ENCODE data around the gene DGKE. TPM values are rescaled to one million over a fixed set of nuclear protein-coding genes. Genes with fewer than 3 reads are reported as not detected.

The DGKE gene
- total RNA-seq, 1 donor from 2014 or later: 2.2 TPM

GRCh38 chr17:56884483-56885311, 50.7 kb downstream of the DGKE start:
- intact Hi-C loops (cut with DNase I): no loop called here
- no peak for DNase-seq (ENCODE audit: low spot score)

DNA sequence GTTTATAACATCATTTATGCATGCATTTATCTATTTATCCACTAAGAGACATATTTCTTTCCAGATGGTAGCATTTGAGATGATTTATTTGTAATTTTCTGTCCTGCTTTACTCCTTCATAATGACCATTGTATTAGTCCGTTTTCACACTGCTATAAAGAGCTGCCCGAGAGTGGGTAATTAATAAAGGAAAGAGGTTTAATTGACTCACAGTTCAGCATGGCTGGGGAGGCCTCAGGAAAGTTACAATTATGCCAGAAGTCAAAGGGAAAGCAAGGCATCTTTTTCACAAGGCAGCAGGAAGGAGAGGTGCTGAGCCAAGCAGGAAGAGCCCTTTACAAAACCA, 51.3 kb downstream of the DGKE start:
- intact Hi-C loops (cut with DNase I): no loop called here
- no peak for DNase-seq (ENCODE audit: low spot score)

GRCh38 chr17:56886288-56886731, 52.4 kb downstream of the DGKE start:
- intact Hi-C loops (cut with DNase I): no loop called here
- no peak for DNase-seq (ENCODE audit: low spot score)

- intact Hi-C loops (cut with DNase I): no loop called here
- DNase-seq (ENCODE audit: low spot score): no peak
These were observed 53.2 kb downstream of the DGKE start for GRCh38 chr17:56887105-56887504.

- no peak for DNase-seq (ENCODE audit: low spot score)
- intact Hi-C loops (cut with DNase I): no loop called here
These were observed 53.9 kb downstream of the DGKE start for GRCh38 chr17:56887552-56888467.

GRCh38 chr17:56890390-56890789, 56.4 kb downstream of the DGKE start:
- intact Hi-C loops (cut with DNase I): no loop called here
- no peak for DNase-seq (ENCODE audit: low spot score)

DNA sequence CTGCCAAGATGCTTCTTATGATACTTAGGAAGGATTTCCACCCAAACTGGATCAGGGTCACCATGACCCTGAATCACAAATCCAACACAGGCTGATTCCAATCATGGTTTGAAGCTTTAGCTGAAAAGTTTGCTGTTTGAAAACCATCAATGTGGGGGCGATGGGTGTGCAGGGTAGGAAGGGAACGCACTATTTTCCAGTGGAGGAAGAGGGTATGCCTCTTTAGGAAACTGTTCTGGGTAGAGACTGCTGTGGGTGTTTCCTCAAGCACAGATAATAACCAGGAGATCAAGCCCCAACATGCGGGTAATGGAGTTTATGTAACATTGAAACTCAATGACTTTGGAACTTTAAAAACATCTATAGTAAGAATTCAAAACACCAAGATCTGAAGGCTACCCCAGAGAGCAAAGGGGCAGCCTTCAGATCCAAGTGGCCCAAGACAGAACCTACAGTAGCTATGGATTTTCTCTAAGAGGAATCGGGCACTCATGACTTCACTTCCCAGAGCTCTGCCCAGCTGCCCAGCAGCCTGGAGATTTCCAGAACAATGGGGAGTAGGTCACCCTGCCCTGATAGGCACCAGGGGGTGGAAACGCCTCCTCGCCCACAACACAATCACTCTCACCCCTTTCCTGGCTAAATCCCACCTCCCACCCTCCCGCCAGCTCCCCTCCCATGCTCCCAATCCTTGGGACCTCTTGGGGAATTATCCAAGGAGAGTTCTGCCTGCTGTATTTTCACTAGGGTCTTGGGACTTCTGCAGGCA, 57.1 kb downstream of the DGKE start:
- intact Hi-C loops (cut with DNase I): no loop called here

DNA sequence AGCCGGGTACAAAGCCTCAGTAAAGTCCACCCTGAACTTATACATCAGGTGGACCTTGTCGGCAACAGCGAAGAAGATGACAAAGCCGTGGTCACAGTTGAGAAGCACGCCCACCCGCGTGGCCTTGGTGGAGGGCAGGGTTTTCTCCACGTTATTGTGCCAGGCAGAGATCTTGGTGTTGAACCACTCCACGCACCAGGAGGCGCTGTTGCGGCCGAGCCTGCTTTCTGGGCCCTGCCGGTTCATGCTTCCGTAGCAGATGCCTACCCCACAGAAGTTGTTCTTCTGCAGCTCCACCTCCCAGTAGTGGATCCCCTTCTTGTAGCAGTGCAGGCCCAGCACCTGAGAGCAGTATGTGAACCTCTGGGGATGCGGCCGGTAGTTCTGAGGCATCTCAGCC, 57.8 kb downstream of the DGKE start:
- intact Hi-C loops (cut with DNase I): no loop called here
- DNase-seq (ENCODE audit: low spot score): no peak

More for the DNA sequence above, 57.1 kb downstream of the DGKE start:
- DNase-seq (ENCODE audit: low spot score): no peak

GRCh38 chr17:56892333-56892732, 58.4 kb downstream of the DGKE start:
- intact Hi-C loops (cut with DNase I): no loop called here
- no peak for DNase-seq (ENCODE audit: low spot score)

GRCh38 chr17:56893503-56893902, 59.6 kb downstream of the DGKE start:
- DNase-seq (ENCODE audit: low spot score): no peak
- intact Hi-C loops (cut with DNase I): no loop called here

GRCh38 chr17:56894859-56895455, 61.0 kb downstream of the DGKE start:
- DNase-seq (ENCODE audit: low spot score): no peak
- intact Hi-C loops (cut with DNase I): no loop called here

GRCh38 chr17:56896217-56896967, 62.4 kb downstream of the DGKE start:
- no peak for DNase-seq (ENCODE audit: low spot score)
- intact Hi-C loops (cut with DNase I): no loop called here

DNA sequence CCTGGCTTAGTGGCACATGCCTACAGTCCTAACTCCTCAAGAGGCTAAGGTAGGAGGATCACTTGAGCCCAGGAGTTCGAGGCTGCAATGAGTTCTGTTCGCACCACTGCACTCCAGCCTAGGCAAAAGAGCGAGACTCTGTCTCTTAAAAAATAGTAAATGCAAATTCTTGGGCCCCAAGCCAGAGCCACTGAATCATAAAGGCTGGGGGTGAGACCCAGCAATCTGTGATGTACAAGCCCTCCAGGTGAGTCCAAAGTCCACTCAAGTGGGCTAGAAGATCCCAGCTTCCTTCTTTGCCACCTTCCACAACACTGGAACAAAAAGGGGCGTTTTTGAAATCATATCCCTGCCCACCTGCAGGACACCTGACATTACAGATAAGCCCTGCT, 63.0 kb downstream of the DGKE start:
- intact Hi-C loops (cut with DNase I): no loop called here
- DNase-seq (ENCODE audit: low spot score): no peak

GRCh38 chr17:56897646-56898424, 63.9 kb downstream of the DGKE start:
- intact Hi-C loops (cut with DNase I): no loop called here
- no peak for DNase-seq (ENCODE audit: low spot score)

- intact Hi-C loops (cut with DNase I): no loop called here
- no peak for DNase-seq (ENCODE audit: low spot score)
These were observed 64.9 kb downstream of the DGKE start for GRCh38 chr17:56898874-56899273.

- DNase-seq (ENCODE audit: low spot score): no peak
- intact Hi-C loops (cut with DNase I): no loop called here
These were observed 65.5 kb downstream of the DGKE start for GRCh38 chr17:56899403-56899802.

DNA sequence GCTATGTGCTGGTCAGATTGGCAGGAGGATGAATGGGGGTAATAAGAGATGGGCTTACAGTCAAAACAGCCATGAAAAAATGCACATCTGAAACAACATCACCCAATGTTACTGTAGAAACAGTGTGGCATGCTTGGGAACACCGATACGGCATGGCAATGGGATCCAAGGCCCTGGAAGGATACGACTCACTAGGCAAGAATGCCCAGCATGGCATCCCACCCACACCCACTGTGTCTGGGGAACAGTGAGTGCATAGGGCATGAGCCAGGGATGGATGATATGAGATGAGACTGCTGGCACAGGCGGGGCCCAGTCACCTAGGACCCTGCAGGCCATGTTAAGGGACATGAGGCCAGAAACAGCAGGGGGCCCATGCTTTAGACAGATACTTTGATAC, 68.4 kb downstream of the DGKE start:
- intact Hi-C loops (cut with DNase I): no loop called here
- DNase-seq (ENCODE audit: low spot score): no peak

- intact Hi-C loops (cut with DNase I): no loop called here
- no peak for DNase-seq (ENCODE audit: low spot score)
These were observed 69.6 kb downstream of the DGKE start for GRCh38 chr17:56903560-56903959.
